ENCODE data around the gene NPNT.

Gene NPNT

DNA sequence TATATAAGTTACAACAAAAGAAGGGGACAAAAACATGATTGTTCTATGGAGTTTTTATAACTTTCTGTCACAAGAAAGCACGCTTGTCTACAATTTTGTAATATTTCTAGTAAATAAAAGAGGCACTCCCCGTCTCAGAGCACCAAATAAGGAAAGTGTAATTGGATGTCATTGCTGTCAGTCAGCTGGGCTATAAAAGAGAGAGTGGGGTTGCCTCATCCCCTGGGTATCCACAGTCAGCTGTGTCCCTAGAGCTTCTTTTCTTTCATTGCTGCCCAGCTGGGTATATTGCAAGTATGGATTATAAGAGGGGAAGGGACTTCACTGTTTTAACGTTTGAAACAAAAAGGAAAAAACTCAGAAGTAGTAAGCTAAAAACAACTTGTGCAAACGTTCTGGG lies 61.3 kb downstream of the NPNT start:
- H2AFZ ChIP-seq (ENCODE audit: low read length): no peak overlapping the region
- no peaks in the 10 kb centered on the region for H3K27me3 ChIP-seq (ENCODE audit: insufficient read depth, low read length)
- H3K27ac ChIP-seq (ENCODE audit: low read depth, low read length, poor library complexity, severe bottlenecking): no peak overlapping the region
- H3K4me1 ChIP-seq (ENCODE audit: insufficient read depth, low read length, severe bottlenecking): no peaks in the 10 kb centered on the region
- no peaks in the 10 kb centered on the region for H3K9me2 ChIP-seq (ENCODE audit: low read depth, low read length)
- H3K9ac ChIP-seq (ENCODE audit: low read length): no peak overlapping the region
- no peaks in the 10 kb centered on the region for H3F3A ChIP-seq (ENCODE audit: insufficient read depth, low read length)
- H3K36me3 ChIP-seq (ENCODE audit: insufficient read depth, low read length): no peaks in the 10 kb centered on the region
- H4K20me1 ChIP-seq (ENCODE audit: insufficient read depth, low read length): no peaks in the 10 kb centered on the region
- TF ChIP-seq, protein P1, sequence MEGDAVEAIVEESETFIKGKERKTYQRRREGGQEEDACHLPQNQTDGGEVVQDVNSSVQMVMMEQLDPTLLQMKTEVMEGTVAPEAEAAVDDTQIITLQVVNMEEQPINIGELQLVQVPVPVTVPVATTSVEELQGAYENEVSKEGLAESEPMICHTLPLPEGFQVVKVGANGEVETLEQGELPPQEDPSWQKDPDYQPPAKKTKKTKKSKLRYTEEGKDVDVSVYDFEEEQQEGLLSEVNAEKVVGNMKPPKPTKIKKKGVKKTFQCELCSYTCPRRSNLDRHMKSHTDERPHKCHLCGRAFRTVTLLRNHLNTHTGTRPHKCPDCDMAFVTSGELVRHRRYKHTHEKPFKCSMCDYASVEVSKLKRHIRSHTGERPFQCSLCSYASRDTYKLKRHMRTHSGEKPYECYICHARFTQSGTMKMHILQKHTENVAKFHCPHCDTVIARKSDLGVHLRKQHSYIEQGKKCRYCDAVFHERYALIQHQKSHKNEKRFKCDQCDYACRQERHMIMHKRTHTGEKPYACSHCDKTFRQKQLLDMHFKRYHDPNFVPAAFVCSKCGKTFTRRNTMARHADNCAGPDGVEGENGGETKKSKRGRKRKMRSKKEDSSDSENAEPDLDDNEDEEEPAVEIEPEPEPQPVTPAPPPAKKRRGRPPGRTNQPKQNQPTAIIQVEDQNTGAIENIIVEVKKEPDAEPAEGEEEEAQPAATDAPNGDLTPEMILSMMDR (IDR thresholded peaks at IDR 0.05; ENCODE audit: low read length): no peak
- TF ChIP-seq EZH2 (IDR thresholded peaks at IDR 0.05; ENCODE audit: borderline replicate concordance, low read length): no peak
- H3K4me2 ChIP-seq (ENCODE audit: low read length): no peak overlapping the region
- no peaks in the 10 kb centered on the region for H3K9me3 ChIP-seq (ENCODE audit: low read length)
- H3K79me2 ChIP-seq (ENCODE audit: insufficient read depth, low read length): no peaks in the 10 kb centered on the region
- no peak overlapping the region for H3K4me3 ChIP-seq (ENCODE audit: low read depth, low read length, poor library complexity, severe bottlenecking)

DNA sequence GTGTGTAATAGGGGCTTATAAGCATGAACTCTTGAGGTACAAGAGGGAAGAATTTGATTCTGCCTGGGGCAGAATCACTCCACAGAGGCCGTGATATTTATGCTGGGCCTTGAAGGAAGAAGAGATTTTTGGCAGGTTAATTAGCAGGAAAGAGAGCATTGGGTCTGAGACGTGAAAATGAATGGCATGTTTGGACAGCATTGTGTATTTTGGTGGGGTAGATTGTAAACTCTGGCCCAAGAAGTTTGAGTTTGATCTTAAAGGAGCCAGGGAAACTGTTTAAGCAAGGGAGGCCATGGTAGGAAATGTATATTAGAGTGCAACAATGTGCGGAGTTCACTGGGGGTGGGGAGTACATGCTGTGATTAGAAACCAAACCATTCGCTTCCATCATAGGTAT lies 62.4 kb downstream of the NPNT start:
- Histone ChIP-seq H4K20me1 (ENCODE audit: insufficient read depth, low read length) (no peaks in the 10 kb centered on the region), H3K4me2 (ENCODE audit: low read length) (no peak overlapping the region), H3K9me2 (ENCODE audit: low read depth, low read length) (no peaks in the 10 kb centered on the region), H3K9ac (ENCODE audit: low read length) (no peak overlapping the region), H3K9me3 (ENCODE audit: low read length) (no peaks in the 10 kb centered on the region), H3K4me3 (ENCODE audit: low read depth, low read length, poor library complexity, severe bottlenecking) (no peak overlapping the region), H3K27ac (ENCODE audit: low read depth, low read length, poor library complexity, severe bottlenecking) (no peak overlapping the region), H3K4me1 (ENCODE audit: insufficient read depth, low read length, severe bottlenecking) (no peaks in the 10 kb centered on the region), H3F3A (ENCODE audit: insufficient read depth, low read length) (no peaks in the 10 kb centered on the region), H3K36me3 (ENCODE audit: insufficient read depth, low read length) (no peaks in the 10 kb centered on the region), H3K79me2 (ENCODE audit: insufficient read depth, low read length) (no peaks in the 10 kb centered on the region), H2AFZ (ENCODE audit: low read length) (no peak overlapping the region), H3K27me3 (ENCODE audit: insufficient read depth, low read length) (no peaks in the 10 kb centered on the region)
- no peak for TF ChIP-seq EZH2 (IDR thresholded peaks at IDR 0.05; ENCODE audit: borderline replicate concordance, low read length)
- TF ChIP-seq, protein P1 (IDR thresholded peaks at IDR 0.05; ENCODE audit: low read length): no peak

DNA sequence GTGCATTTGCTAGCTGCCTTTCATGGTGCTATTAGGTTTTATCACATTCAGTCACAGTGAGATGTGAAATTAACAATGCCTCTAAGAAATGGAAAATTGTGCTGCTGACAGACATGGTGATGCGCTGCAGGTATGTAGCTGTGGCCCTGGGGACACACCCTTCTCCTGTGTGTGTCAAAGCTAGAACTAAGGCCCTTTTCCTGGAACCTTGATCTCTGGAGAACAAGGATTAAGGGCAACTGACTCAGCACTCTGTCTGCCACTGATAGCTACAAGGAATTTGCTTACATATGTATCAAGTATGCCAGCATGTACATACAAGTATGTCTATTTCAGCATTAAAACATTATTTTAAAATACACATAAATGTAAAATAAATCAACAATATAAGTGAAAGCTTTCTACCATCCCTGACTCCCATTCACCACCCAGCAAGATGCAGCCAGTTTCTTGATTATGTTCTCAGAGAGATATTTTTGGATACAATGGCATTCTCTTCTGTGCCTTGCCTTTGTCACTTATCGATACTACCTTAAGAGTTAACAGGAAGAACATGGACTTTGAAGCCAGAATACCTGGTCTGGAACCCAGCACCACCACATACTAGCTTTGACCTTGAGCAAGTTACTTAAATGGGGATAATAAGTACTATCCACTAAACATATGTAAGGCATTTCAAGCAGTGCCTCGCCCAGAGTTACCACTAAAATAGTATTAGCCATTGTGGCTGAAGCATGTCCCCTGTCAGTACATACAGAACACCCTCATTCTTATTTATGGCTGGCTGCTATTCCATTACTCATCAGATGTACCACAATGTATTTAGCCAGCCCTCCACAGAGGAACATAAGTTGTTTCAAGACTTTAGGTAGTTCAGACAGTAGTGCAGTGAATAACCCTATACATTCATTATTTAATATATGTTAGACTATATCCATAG lies 68.5 kb downstream of the NPNT start:
- H3K9me3 ChIP-seq (ENCODE audit: low read length): no peaks in the 10 kb centered on the region
- H3K4me2 ChIP-seq (ENCODE audit: low read length): no peak overlapping the region
- no peaks in the 10 kb centered on the region for H3K36me3 ChIP-seq (ENCODE audit: insufficient read depth, low read length)
- H4K20me1 ChIP-seq (ENCODE audit: insufficient read depth, low read length): no peaks in the 10 kb centered on the region
- 0 out of 2 replicates have a peak, but pooled peaks cover 2% of the 10 kb centered on the region for H3K9me2 ChIP-seq (ENCODE audit: low read depth, low read length)
- TF ChIP-seq, protein P1 (IDR thresholded peaks at IDR 0.05; ENCODE audit: low read length): no peak
- no peak for TF ChIP-seq EZH2 (IDR thresholded peaks at IDR 0.05; ENCODE audit: borderline replicate concordance, low read length)
- no peaks in the 10 kb centered on the region for H3K4me1 ChIP-seq (ENCODE audit: insufficient read depth, low read length, severe bottlenecking)
- no peaks in the 10 kb centered on the region for H3F3A ChIP-seq (ENCODE audit: insufficient read depth, low read length)
- H3K27me3 ChIP-seq (ENCODE audit: insufficient read depth, low read length): no peaks in the 10 kb centered on the region
- no peak overlapping the region for H3K27ac ChIP-seq (ENCODE audit: low read depth, low read length, poor library complexity, severe bottlenecking)
- H3K9ac ChIP-seq (ENCODE audit: low read length): no peak overlapping the region
- H3K79me2 ChIP-seq (ENCODE audit: insufficient read depth, low read length): no peaks in the 10 kb centered on the region
- H2AFZ ChIP-seq (ENCODE audit: low read length): no peak overlapping the region
- no peak overlapping the region for H3K4me3 ChIP-seq (ENCODE audit: low read depth, low read length, poor library complexity, severe bottlenecking)
